H9 (cell line): Measurements from ENCODE around the gene CHPF. TPM values are rescaled to one million over a fixed set of nuclear protein-coding genes. Genes with fewer than 3 reads are reported as not detected.

Experiments
- DNase-seq: peaks from one replicate; pipeline ENCODE4 v3.0.0-alpha.2; 2017
- H2AFZ ChIP-seq: one replicate; pipeline ENCODE4 v1.6.1; 2013; ENCODE audit warnings: mild to moderate bottlenecking, low read length, control low read depth, moderate library complexity
- H2AK5ac ChIP-seq: 2 replicates; pipeline ENCODE4 v1.6.1; 2013; ENCODE audit warnings: low read length, control low read depth, mixed read lengths; ENCODE audit not compliant: insufficient read length
- H2BK120ac ChIP-seq: one replicate; pipeline ENCODE4 v1.6.1; 2013; ENCODE audit warnings: low read depth, mild to moderate bottlenecking, low read length, control low read depth, inconsistent platforms; ENCODE audit not compliant: poor library complexity, severe bottlenecking
- H2BK12ac ChIP-seq: 2 replicates; pipeline ENCODE4 v1.6.1; 2013; ENCODE audit warnings: low read length, control low read depth, mixed read lengths, low read depth; ENCODE audit not compliant: insufficient read length
- H2BK15ac ChIP-seq: 2 replicates; pipeline ENCODE4 v1.6.1; 2013; ENCODE audit warnings: low read depth, low read length, control low read depth
- H2BK20ac ChIP-seq: one replicate; pipeline ENCODE4 v1.6.1; 2013; ENCODE audit warnings: low read depth, mild to moderate bottlenecking, low read length, control low read depth, inconsistent platforms; ENCODE audit not compliant: poor library complexity, severe bottlenecking
- H2BK5ac ChIP-seq: 2 replicates; pipeline ENCODE4 v1.6.1; 2013; ENCODE audit warnings: low read length, control low read depth, mixed read lengths; ENCODE audit not compliant: insufficient read length
- H3K14ac ChIP-seq: 2 replicates; pipeline ENCODE4 v1.6.1; 2013; ENCODE audit warnings: low read length, control low read depth; ENCODE audit not compliant: insufficient read depth
- H3K18ac ChIP-seq: 2 replicates; pipeline ENCODE4 v1.6.1; 2013; ENCODE audit warnings: low read depth, mild to moderate bottlenecking, mixed read lengths, low read length, control low read depth; ENCODE audit not compliant: insufficient read length
- H3K23ac ChIP-seq: 2 replicates; pipeline ENCODE4 v1.6.1; 2013; ENCODE audit warnings: low read length, control low read depth, mixed read lengths, low read depth; ENCODE audit not compliant: insufficient read length
- H3K23me2 ChIP-seq: 2 replicates; pipeline ENCODE4 v1.6.1; 2013; ENCODE audit warnings: low read depth, mild to moderate bottlenecking, mixed read lengths, low read length, control low read depth; ENCODE audit not compliant: insufficient read length, poor library complexity, severe bottlenecking
- H3K27ac ChIP-seq: 2 replicates; pipeline ENCODE4 v1.5.1; 2013; ENCODE audit warnings: low read length, control low read depth, mixed read lengths, low read depth; ENCODE audit not compliant: insufficient read length
- H3K27me3 ChIP-seq: 2 replicates; pipeline ENCODE4 v1.6.1; 2013; ENCODE audit warnings: low read length, control low read depth, inconsistent platforms; ENCODE audit not compliant: insufficient read depth
- H3K4ac ChIP-seq: 2 replicates; pipeline ENCODE4 v1.6.1; 2013; ENCODE audit warnings: low read depth, mild to moderate bottlenecking, control low read depth, inconsistent platforms, low read length, moderate library complexity
- H3K4me1 ChIP-seq: 2 replicates; pipeline ENCODE4 v1.6.1; 2013; ENCODE audit warnings: low read length, control low read depth, inconsistent platforms; ENCODE audit not compliant: insufficient read depth
- H3K4me2 ChIP-seq: 2 replicates; pipeline ENCODE4 v1.6.1; 2013; ENCODE audit warnings: low read length, control low read depth, mixed read lengths; ENCODE audit not compliant: insufficient read length, insufficient read depth
- H3K56ac ChIP-seq: 2 replicates; pipeline ENCODE4 v1.6.1; 2013; ENCODE audit warnings: low read depth, mild to moderate bottlenecking, mixed read lengths, low read length, control low read depth; ENCODE audit not compliant: insufficient read length
- H3K79me1 ChIP-seq: 2 replicates; pipeline ENCODE4 v1.6.1; 2013; ENCODE audit warnings: low read depth, mild to moderate bottlenecking, moderate library complexity, low read length, control low read depth, inconsistent platforms; ENCODE audit not compliant: insufficient read depth, poor library complexity, severe bottlenecking
- H3K79me2 ChIP-seq: 2 replicates; pipeline ENCODE4 v1.6.1; 2013; ENCODE audit warnings: low read length, control low read depth, inconsistent platforms; ENCODE audit not compliant: insufficient read depth
- H3K9ac ChIP-seq: 2 replicates; pipeline ENCODE4 v1.6.1; 2013; ENCODE audit warnings: low read length, control low read depth, mixed read lengths; ENCODE audit not compliant: insufficient read length; ENCODE audit errors: extremely low read depth
- H3K9me3 ChIP-seq: one replicate; pipeline ENCODE4 v1.6.1; 2013; ENCODE audit warnings: low read depth, low read length, inconsistent platforms; ENCODE audit not compliant: control insufficient read depth
- H3T11ph ChIP-seq: one replicate; pipeline ENCODE4 v1.6.1; 2013; ENCODE audit warnings: mild to moderate bottlenecking, low read length, control low read depth, inconsistent platforms
- H4K20me1 ChIP-seq: one replicate; pipeline ENCODE4 v1.6.1; 2013; ENCODE audit not compliant: control insufficient read depth, insufficient read length, insufficient read depth
- H4K5ac ChIP-seq: 2 replicates; pipeline ENCODE4 v1.6.1; 2013; ENCODE audit warnings: low read depth, mild to moderate bottlenecking, mixed read lengths, low read length, control low read depth; ENCODE audit not compliant: insufficient read length
- H4K8ac ChIP-seq: replicated peaks from 2 replicates; pipeline ENCODE4 v1.6.1; 2013; ENCODE audit warnings: low read length, control low read depth, mixed read lengths, low read depth; ENCODE audit not compliant: insufficient read length
- H4K91ac ChIP-seq: 2 replicates; pipeline ENCODE4 v1.6.1; 2013; ENCODE audit warnings: low read depth, mild to moderate bottlenecking, moderate library complexity, mixed read lengths, low read length, control low read depth; ENCODE audit not compliant: insufficient read length
- H3K27ac Mint-ChIP-seq, 3 experiments: 2 replicates in 2 of 3; 3 replicates in 1 of 3; pipeline ENCODE4 v1.8.0; 2020 to 2021; ENCODE audit warnings: mixed read lengths in 3 of 3, mild to moderate bottlenecking in 1 of 3, moderate library complexity in 1 of 3
- H3K27me3 Mint-ChIP-seq: 2 replicates; pipeline ENCODE4 v1.8.0; 2021; ENCODE audit warnings: low read depth, mild to moderate bottlenecking, moderate library complexity, mixed read lengths
- H3K36me3 Mint-ChIP-seq, 3 experiments: 2 replicates in 2 of 3; 3 replicates in 1 of 3; pipeline ENCODE4 v1.8.0; 2020 to 2021; ENCODE audit warnings: low read depth in 3 of 3, mixed read lengths in 3 of 3; ENCODE audit not compliant: insufficient read depth in 1 of 3
- H3K4me1 Mint-ChIP-seq, 2 experiments: 2 replicates each; pipeline ENCODE4 v1.8.0; 2020; ENCODE audit warnings: mixed read lengths in 2 of 2
- H3K4me3 Mint-ChIP-seq, 2 experiments: 2 replicates in 1 of 2; 3 replicates in 1 of 2; pipeline ENCODE4 v1.8.0; 2020 to 2021; ENCODE audit warnings: mild to moderate bottlenecking in 2 of 2, mixed read lengths in 2 of 2, moderate library complexity in 1 of 2
- H3K9me3 Mint-ChIP-seq, 2 experiments: 2 replicates in 1 of 2; 3 replicates in 1 of 2; pipeline ENCODE4 v1.8.0; 2020; ENCODE audit warnings: mild to moderate bottlenecking in 2 of 2, mixed read lengths in 2 of 2, moderate library complexity in 1 of 2
- WGBS: extraction: QIAGEN DNeasy Blood & Tissue Kit; methylation state at CpG from one replicate; pipeline ENCODE4 v1.1.7; 2013; ENCODE audit warnings: missing lambda C conversion rate, low lambda C conversion rate, mixed read lengths; ENCODE audit not compliant: insufficient read length; ENCODE audit errors: extremely low coverage; 5-methylcytosine and 5-hydroxymethylcytosine counted together
- total RNA-seq: library from RNA; stranded (reverse); gene quantifications from 2 replicates; pipeline ENCODE4 v1.2.1, GENCODE V29; 2021
- TF ChIP-seq, protein P1 (sequence below): fragments of 200-600 bp; sonication (generic); conservative IDR thresholded peaks from 3 replicates; pipeline ENCODE4 v1.8.0; 2021; ENCODE audit warnings: antibody characterized with exemption, mild to moderate bottlenecking

CHPF gene
- total RNA-seq, 1 experiment from 2014 or later = 46.5 TPM

- Histone ChIP-seq H3K18ac (no peak overlapping the region), H3K23me2 (peaks cover 6% of the 10 kb centered on the region), H2BK20ac (no peak overlapping the region), H3K79me2 (no peaks in the 10 kb centered on the region), H4K20me1 (no peaks in the 10 kb centered on the region), H3K4ac (no peak overlapping the region), H3K27ac (no peak overlapping the region), H3K56ac (no peak overlapping the region), H2AFZ (no peak overlapping the region), H2AK5ac (no peak overlapping the region), H3K9ac (no peak overlapping the region), H3K14ac (no peak overlapping the region), H2BK15ac (no peak overlapping the region), H4K91ac (no peak overlapping the region), H2BK120ac (no peak overlapping the region), H3K4me1 (peaks cover 3% of the 10 kb centered on the region; the same call in 1 of the 2 replicates), H3K23ac (no peak overlapping the region), H3K9me3 (no peaks in the 10 kb centered on the region), H4K5ac (no peak overlapping the region), H2BK12ac (no peak overlapping the region), H4K8ac (no peak overlapping the region), H3K79me1 (no peaks in the 10 kb centered on the region), H3K4me2 (no peak overlapping the region), H3K27me3 (no peaks in the 10 kb centered on the region), H2BK5ac (no peak overlapping the region), H3T11ph (no peak overlapping the region)
- H3K27ac Mint-ChIP-seq = no peak overlapping the region; a peak in 1 of 7 replicates
- no peaks in the 10 kb centered on the region for H3K9me3 Mint-ChIP-seq
- DNase-seq = no peak
- H3K27me3 Mint-ChIP-seq = peaks cover 12% of the 10 kb centered on the region
- TF ChIP-seq, protein P1, sequence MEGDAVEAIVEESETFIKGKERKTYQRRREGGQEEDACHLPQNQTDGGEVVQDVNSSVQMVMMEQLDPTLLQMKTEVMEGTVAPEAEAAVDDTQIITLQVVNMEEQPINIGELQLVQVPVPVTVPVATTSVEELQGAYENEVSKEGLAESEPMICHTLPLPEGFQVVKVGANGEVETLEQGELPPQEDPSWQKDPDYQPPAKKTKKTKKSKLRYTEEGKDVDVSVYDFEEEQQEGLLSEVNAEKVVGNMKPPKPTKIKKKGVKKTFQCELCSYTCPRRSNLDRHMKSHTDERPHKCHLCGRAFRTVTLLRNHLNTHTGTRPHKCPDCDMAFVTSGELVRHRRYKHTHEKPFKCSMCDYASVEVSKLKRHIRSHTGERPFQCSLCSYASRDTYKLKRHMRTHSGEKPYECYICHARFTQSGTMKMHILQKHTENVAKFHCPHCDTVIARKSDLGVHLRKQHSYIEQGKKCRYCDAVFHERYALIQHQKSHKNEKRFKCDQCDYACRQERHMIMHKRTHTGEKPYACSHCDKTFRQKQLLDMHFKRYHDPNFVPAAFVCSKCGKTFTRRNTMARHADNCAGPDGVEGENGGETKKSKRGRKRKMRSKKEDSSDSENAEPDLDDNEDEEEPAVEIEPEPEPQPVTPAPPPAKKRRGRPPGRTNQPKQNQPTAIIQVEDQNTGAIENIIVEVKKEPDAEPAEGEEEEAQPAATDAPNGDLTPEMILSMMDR = no peak
- peaks cover 19 to 20% of the 10 kb centered on the region in 2 experiments for H3K4me1 Mint-ChIP-seq
- no CpG with 5 or more reads among the region's 2 CpGs for WGBS
- no peak overlapping the region for H3K4me3 Mint-ChIP-seq
- no peaks in the 10 kb centered on the region for H3K36me3 Mint-ChIP-seq
Observed at GRCh38 chr2:219593154-219593553, 49.5 kb upstream of the CHPF start.
